ENCODE measurements around the gene SAT2.

DNA sequence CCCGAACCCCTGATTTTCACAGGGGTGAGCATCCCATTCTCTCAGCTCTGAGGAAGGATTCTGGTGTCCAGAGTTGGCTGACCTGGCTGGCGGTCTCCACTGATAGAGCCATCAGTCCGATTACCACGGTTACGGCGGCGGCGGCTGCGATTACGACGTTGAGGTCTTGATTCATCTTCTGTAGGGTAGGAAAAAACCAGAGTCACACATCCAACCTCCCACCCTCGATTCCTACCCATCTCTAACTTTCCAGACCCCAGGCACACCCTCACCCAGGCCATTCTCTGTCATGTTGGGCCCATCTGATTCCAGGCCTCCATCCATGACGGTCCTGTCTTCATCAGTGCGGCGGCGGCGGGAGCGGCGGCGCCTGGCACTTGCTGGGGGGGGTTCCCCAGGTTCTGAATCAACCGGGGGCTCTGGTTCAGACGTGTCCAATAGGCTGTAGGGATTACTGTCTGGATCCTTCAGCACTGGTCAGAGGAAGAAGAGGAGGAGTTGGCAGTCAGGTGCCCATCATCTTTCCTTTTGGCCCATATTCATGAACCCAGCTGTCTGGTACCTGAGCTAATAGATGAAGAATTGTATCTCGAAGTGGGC lies 35.1 kb downstream of the SAT2 start:
- TF ChIP-seq, protein P1, sequence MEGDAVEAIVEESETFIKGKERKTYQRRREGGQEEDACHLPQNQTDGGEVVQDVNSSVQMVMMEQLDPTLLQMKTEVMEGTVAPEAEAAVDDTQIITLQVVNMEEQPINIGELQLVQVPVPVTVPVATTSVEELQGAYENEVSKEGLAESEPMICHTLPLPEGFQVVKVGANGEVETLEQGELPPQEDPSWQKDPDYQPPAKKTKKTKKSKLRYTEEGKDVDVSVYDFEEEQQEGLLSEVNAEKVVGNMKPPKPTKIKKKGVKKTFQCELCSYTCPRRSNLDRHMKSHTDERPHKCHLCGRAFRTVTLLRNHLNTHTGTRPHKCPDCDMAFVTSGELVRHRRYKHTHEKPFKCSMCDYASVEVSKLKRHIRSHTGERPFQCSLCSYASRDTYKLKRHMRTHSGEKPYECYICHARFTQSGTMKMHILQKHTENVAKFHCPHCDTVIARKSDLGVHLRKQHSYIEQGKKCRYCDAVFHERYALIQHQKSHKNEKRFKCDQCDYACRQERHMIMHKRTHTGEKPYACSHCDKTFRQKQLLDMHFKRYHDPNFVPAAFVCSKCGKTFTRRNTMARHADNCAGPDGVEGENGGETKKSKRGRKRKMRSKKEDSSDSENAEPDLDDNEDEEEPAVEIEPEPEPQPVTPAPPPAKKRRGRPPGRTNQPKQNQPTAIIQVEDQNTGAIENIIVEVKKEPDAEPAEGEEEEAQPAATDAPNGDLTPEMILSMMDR (IDR thresholded peaks at IDR 0.05; ENCODE audit: low read depth, low read length): no peak
- TF ChIP-seq EZH2phosphoT487 (IDR thresholded peaks at IDR 0.05; ENCODE audit: low read depth): no peak

Measured in OCI-LY3 (cell line).